Right renal cortex interstitium (tissue), 3 donors: ENCODE results near the gene TNFRSF21. TPM values are rescaled to one million over a fixed set of nuclear protein-coding genes. Genes with fewer than 3 reads are reported as not detected.
"Not testable (repeated sequence)": the region's sequence is repeated elsewhere in the genome, so short reads cannot be mapped to it uniquely, and the experiment has no call there.

ENCODE experiments used
- DNase-seq, 3 donors: peaks; one replicate each; pipeline ENCODE4 v3.0.0-alpha.2; 2013; ENCODE audit warnings: low read depth in 3 of 3, low spot score in 2 of 3
- polyA plus RNA-seq, 3 donors: library from polyadenylated mRNA; unstranded; fragments of 120-200 nt; gene quantifications; one replicate each; pipeline ENCODE4 v1.2.1, GENCODE V29; 2013; ENCODE audit not compliant: insufficient read length in 3 of 3

Gene TNFRSF21
- 10 to 100 TPM; 28.2 to 35.2 (median 31.4) TPM for polyA plus RNA-seq

- peak; percentile 71 to 88 (median 85) for DNase-seq
These were observed at the start of gene TNFRSF21 for GRCh38 chr6:47309291-47310130. TSS of gene TNFRSF21 (minus strand) at chr6:47309905. CDS start at chr6:47309511, 394 bp downstream.

- DNase-seq = no peak
These were observed 48.9 kb upstream of the TNFRSF21 start for GRCh38 chr6:47358440-47359225.

GRCh38 chr6:47357827-47358226 lies 48.1 kb upstream of the TNFRSF21 start:
- DNase-seq = no peak

- no peak for DNase-seq
These were observed 45.8 kb upstream of the TNFRSF21 start for GRCh38 chr6:47355496-47355895.

GRCh38 chr6:47353871-47354270 lies 44.2 kb upstream of the TNFRSF21 start:
- DNase-seq = no peak

GRCh38 chr6:47352966-47353365 lies 43.3 kb upstream of the TNFRSF21 start:
- no peak for DNase-seq

GRCh38 chr6:47352194-47352920 lies 42.7 kb upstream of the TNFRSF21 start:
- no peak for DNase-seq

GRCh38 chr6:47351621-47352020 lies 41.9 kb upstream of the TNFRSF21 start:
- DNase-seq = no peak

- DNase-seq = no peak
These were observed 40.2 kb upstream of the TNFRSF21 start for GRCh38 chr6:47349931-47350330.

GRCh38 chr6:47348316-47348863 lies 38.7 kb upstream of the TNFRSF21 start:
- no peak for DNase-seq

GRCh38 chr6:47345761-47346160 lies 36.1 kb upstream of the TNFRSF21 start:
- DNase-seq = no peak

GRCh38 chr6:47344022-47344421 lies 34.3 kb upstream of the TNFRSF21 start:
- DNase-seq = no peak

GRCh38 chr6:47343600-47343999 lies 33.9 kb upstream of the TNFRSF21 start:
- DNase-seq = no peak

- no peak for DNase-seq
These were observed 33.1 kb upstream of the TNFRSF21 start for GRCh38 chr6:47342824-47343223.

GRCh38 chr6:47337519-47337918 lies 27.8 kb upstream of the TNFRSF21 start:
- DNase-seq = no peak

- no peak for DNase-seq
These were observed 26.6 kb upstream of the TNFRSF21 start for GRCh38 chr6:47336334-47336733.

GRCh38 chr6:47335466-47335865 lies 25.8 kb upstream of the TNFRSF21 start:
- no peak for DNase-seq

GRCh38 chr6:47334334-47334733 lies 24.6 kb upstream of the TNFRSF21 start:
- no peak for DNase-seq

- DNase-seq = not testable (repeated sequence)
These were observed 18.9 kb upstream of the TNFRSF21 start for GRCh38 chr6:47328606-47329005.

- not testable (repeated sequence) for DNase-seq
These were observed 18.4 kb upstream of the TNFRSF21 start for GRCh38 chr6:47328139-47328538.

GRCh38 chr6:47323887-47324286 lies 14.2 kb upstream of the TNFRSF21 start:
- DNase-seq = no peak
